K562 (cell line): Measurements from ENCODE around the gene RBM12. TPM values are rescaled to one million over a fixed set of nuclear protein-coding genes. Genes with fewer than 3 reads are reported as not detected.

Experiments
- ATAC-seq: fragments of 200-7000 bp; cut with Tn5 transposase; 3 replicates; pipeline ENCODE4 v1.9.1; 2020; ENCODE audit warnings: moderate library complexity
- BruUV-seq: library from RNA; stranded (reverse); fragments of 400-500 nt; replicated peaks from 2 replicates; lab custom pipeline; 2021; lab: Mats Ljungman, UMichigan
- CTCF ChIA-PET: fragments of 300-600 bp; formaldehyde crosslinking; extraction: SDS; loops from one replicate; lab custom pipeline; 2021; ENCODE audit warnings: low intra/inter-chr PET ratio; lab: Yijun Ruan, JAX
- POLR2A ChIA-PET: fragments of 300-600, 350-650 bp; sonication (Branson Sonifier 250); formaldehyde crosslinking; extraction: SDS; loops from one replicate; lab custom pipeline; 2021; ENCODE audit warnings: antibody characterized with exemption, inconsistent platforms; lab: Yijun Ruan, JAX
- DNase-seq, 4 experiments: peaks; one replicate each; pipeline versions ENCODE4 v3.0.0 to v3.0.0-alpha.2; 2011 to 2018; ENCODE audit warnings: low spot score in 3 of 4, mixed read lengths in 3 of 4; ENCODE audit errors: extremely low read depth in 1 of 4
- FAIRE-seq: peaks from 2 replicates; lab custom pipeline; 2011; peaks lifted over from hg19 to GRCh38; lab: Jason Lieb, UNC
- H2AFZ ChIP-seq: 2 replicates; pipeline ENCODE4 v1.6.0; 2011; ENCODE audit warnings: low read depth, low read length, control low read depth, inconsistent platforms
- H3K27ac ChIP-seq: fragments of 200-600 bp; 3 replicates; pipeline ENCODE4 v1.8.0; 2011; ENCODE audit warnings: low read depth, mild to moderate bottlenecking, control low read depth, inconsistent platforms, low read length, moderate library complexity, mixed read lengths; ENCODE audit errors: extremely low read depth
- H3K27me3 ChIP-seq, 2 experiments: fragments of 300-600 bp in 1 of 2; 2 replicates in 1 of 2; 3 replicates in 1 of 2; pipeline versions ENCODE4 v1.6.0 to v1.8.0; 2011; ENCODE audit warnings: inconsistent platforms in 2 of 2, low read length in 2 of 2, mild to moderate bottlenecking in 1 of 2, mixed read lengths in 1 of 2, moderate library complexity in 1 of 2; ENCODE audit not compliant: control insufficient read depth in 2 of 2, insufficient read depth in 2 of 2
- H3K36me3 ChIP-seq: fragments of 300-600 bp; 3 replicates; pipeline ENCODE4 v1.8.0; 2011; ENCODE audit warnings: mild to moderate bottlenecking, low read length, inconsistent platforms; ENCODE audit not compliant: control insufficient read depth, insufficient read depth
- H3K4me1 ChIP-seq, 2 experiments: fragments of 200-600 bp in 1 of 2; replicated peaks in 1 of 2; 2 replicates in 1 of 2; 3 replicates in 1 of 2; pipeline versions ENCODE4 v1.5.1 to v1.8.0; 2011; ENCODE audit warnings: inconsistent platforms in 2 of 2, low read length in 2 of 2, mild to moderate bottlenecking in 1 of 2, mixed read lengths in 1 of 2, moderate library complexity in 1 of 2; ENCODE audit not compliant: control insufficient read depth in 2 of 2, insufficient read depth in 2 of 2
- H3K4me2 ChIP-seq: 2 replicates; pipeline ENCODE4 v1.6.1; 2011; ENCODE audit warnings: low read length, control low read depth, inconsistent platforms, mixed read lengths; ENCODE audit not compliant: insufficient read depth
- H3K4me3 ChIP-seq: fragments of 200-600 bp; sonication (generic), shearing (Covaris generic); 2 replicates; pipeline ENCODE4 v1.5.1; 2016; ENCODE audit warnings: control low read depth, inconsistent platforms
- H3K79me2 ChIP-seq: fragments of 200-600 bp; 3 replicates; pipeline ENCODE4 v1.8.0; 2011; ENCODE audit warnings: low read length, inconsistent platforms; ENCODE audit not compliant: control insufficient read depth, insufficient read depth
- H3K9ac ChIP-seq, 2 experiments: 2 replicates each; pipeline versions ENCODE4 v1.6.0 to v1.6.1; 2011; ENCODE audit warnings: low read depth in 2 of 2, low read length in 2 of 2, control low read depth in 1 of 2, inconsistent platforms in 1 of 2, mild to moderate bottlenecking in 1 of 2, mixed read lengths in 1 of 2; ENCODE audit not compliant: insufficient read depth in 1 of 2
- H3K9me1 ChIP-seq: one replicate; pipeline ENCODE4 v1.6.0; 2011; ENCODE audit warnings: inconsistent platforms, mild to moderate bottlenecking, low read length, moderate library complexity; ENCODE audit not compliant: control insufficient read depth, insufficient read depth
- H3K9me3 ChIP-seq: replicated peaks from 2 replicates; pipeline ENCODE4 v1.5.1; 2011; ENCODE audit warnings: low read depth, low read length, inconsistent platforms; ENCODE audit not compliant: control insufficient read depth, insufficient read depth
- H4K20me1 ChIP-seq: replicated peaks from 2 replicates; pipeline ENCODE4 v1.6.1; 2011; ENCODE audit warnings: low read length, inconsistent platforms, mixed read lengths; ENCODE audit not compliant: control insufficient read depth, insufficient read depth
- BRD4 ChIP-seq: fragments of 200-600 bp; sonication (generic); IDR thresholded peaks from 2 replicates; pipeline ENCODE4 v1.6.1; 2017; ENCODE audit warnings: inconsistent platforms
- ESRRB ChIP-seq: fragments of 250-450 bp; sonication (Bioruptor Pico); IDR thresholded peaks from 2 replicates; pipeline ENCODE4 v1.5.0; 2020; ENCODE audit warnings: mild to moderate bottlenecking, moderate library complexity, borderline replicate concordance
- LARP7 ChIP-seq: fragments of 450-650 bp; IDR thresholded peaks from 2 replicates; pipeline ENCODE4 v1.6.1; 2016
- NBN ChIP-seq: fragments of 450-650 bp; IDR thresholded peaks from 2 replicates; pipeline ENCODE4 v1.6.1; 2016; ENCODE audit warnings: low read depth, mild to moderate bottlenecking
- ZKSCAN8 ChIP-seq: fragments of 200-800 bp; sonication (Bioruptor generic); IDR thresholded peaks from 2 replicates; pipeline ENCODE4 v1.6.1; 2016; ENCODE audit warnings: missing genetic modification characterization, missing compliant biosample characterization
- ZNF263 ChIP-seq: sonication (generic); formaldehyde crosslinking; IDR thresholded peaks from 2 replicates; pipeline ENCODE4 v1.8.0; 2022; ENCODE audit warnings: mild to moderate bottlenecking, missing genetic modification reagents, borderline replicate concordance
- ZNF830 ChIP-seq: fragments of 250-450 bp; sonication (Bioruptor Pico); IDR thresholded peaks from 2 replicates; pipeline ENCODE4 v1.5.0; 2021; ENCODE audit warnings: mild to moderate bottlenecking
- WGBS: fragments of 100-300 bp; shearing (Covaris generic); methylation state at CpG from one replicate; pipeline ENCODE4 v1.1.6; 2016; ENCODE audit warnings: low coverage, mixed read lengths; ENCODE audit not compliant: insufficient coverage; ENCODE audit errors: missing lambda C conversion rate; 5-methylcytosine and 5-hydroxymethylcytosine counted together
- in situ Hi-C: fragments of 300-500 bp; cut with MboI; formaldehyde crosslinking; loops from 4 replicates; pipeline ENCODE4 v1.15.0; 2018; ENCODE audit warnings: inconsistent platforms, mixed read lengths
- intact Hi-C: fragments of 100-400 bp; cut with micrococcal nuclease; formaldehyde crosslinking; loops from 2 replicates; pipeline ENCODE4 v1.14.2; 2022
- polyA plus RNA-seq, 8 experiments: library from polyadenylated mRNA; depleted of rRNA in 4 of 8; stranded (reverse) in 5 of 8; unstranded in 3 of 8; fragments of >200 nt; fragmentation: Nextera tagmentation in 2 of 8; fragmentation: Illumina TruSeq in 1 of 8; extraction: Ambion mirVana in 2 of 8; extraction: Trizol in 1 of 8; gene quantifications; 2 replicates each; pipeline versions ENCODE4 v1.2.1 to v1.2.3, GENCODE V29; 2011 to 2014; ENCODE audit warnings: inconsistent platforms in 1 of 8, missing spikeins in 1 of 8
- total RNA-seq, 7 experiments: library from RNA; depleted of rRNA in 6 of 7; stranded (reverse); fragments of >200 nt in 6 of 7; fragmentation: Illumina TruSeq in 2 of 7; extraction: Trizol in 2 of 7; gene quantifications; 2 replicates each; pipeline versions ENCODE4 v1.2.1 to v1.2.3, GENCODE V29; 2011 to 2021; ENCODE audit warnings: low replicate concordance in 1 of 7
- TF ChIP-seq, protein P1 (sequence below), 3 experiments: fragments of 200-800 bp in 1 of 3; fragments of 250-450 bp in 1 of 3; fragments of 450-650 bp in 1 of 3; sonication (Bioruptor Pico) in 1 of 3; sonication (Bioruptor generic) in 1 of 3; formaldehyde crosslinking in 1 of 3; IDR thresholded peaks; 2 replicates each; pipeline versions ENCODE4 v1.6.1 to v1.8.0; 2016 to 2022; ENCODE audit warnings: mild to moderate bottlenecking in 2 of 3, missing genetic modification characterization in 2 of 3, missing compliant biosample characterization in 1 of 3, moderate library complexity in 1 of 3
- TF ChIP-seq, protein P2 (sequence below): sonication (generic); formaldehyde crosslinking; IDR thresholded peaks from 2 replicates; pipeline ENCODE4 v1.8.0; 2022; ENCODE audit warnings: missing genetic modification reagents, mild to moderate bottlenecking, borderline replicate concordance

RBM12 gene
- total and polyA plus RNA-seq, 9 of the 15 experiments (the other 6 are each of a cell fraction or from before 2014, with no cell fraction given): 5.0 to 162 (median 73.3) TPM

DNA sequence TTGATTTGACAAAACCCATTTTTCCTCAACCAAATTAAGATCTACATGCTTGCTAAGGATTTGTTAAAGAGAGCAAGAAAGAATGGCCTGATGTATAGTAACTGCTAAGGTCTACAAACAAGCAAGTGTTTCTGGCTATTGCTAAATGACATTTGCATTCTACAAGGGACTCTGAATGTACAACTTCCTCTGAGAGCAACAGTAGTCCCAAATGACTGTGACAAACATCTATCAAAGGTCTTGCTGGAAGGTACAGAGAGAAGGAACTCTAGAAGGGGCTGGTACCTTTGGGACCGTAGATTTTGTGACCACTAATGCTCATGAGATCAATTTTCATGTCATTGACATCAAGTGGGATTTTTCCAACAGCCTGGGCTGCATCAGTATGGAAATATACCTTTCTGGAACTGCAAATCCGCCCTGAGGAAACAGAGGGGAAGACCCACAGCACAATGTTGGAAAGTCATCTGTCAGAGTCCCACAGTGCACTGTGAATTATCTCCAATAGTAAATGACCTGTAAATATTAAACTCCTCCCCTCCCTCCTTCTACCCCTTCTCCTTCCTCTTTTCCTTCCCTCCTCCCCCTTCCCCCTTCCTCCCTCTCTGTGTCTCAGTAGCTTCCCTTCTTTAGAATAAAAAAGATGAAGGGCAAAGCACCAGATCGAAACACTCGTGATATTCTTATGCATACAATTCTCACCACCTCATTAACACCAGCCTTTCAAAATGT lies 15.9 kb upstream of the RBM12 start:
- intact Hi-C loops: no loop called here
- H3K36me3 ChIP-seq: peaks cover 32% of the 10 kb centered on the region; the same call in 2 of the 3 replicates
- TF ChIP-seq ZNF263 (CRISPR knock-in tag) (peak; percentile 87), NBN (no peak)
- H3K9me3 ChIP-seq: no peaks in the 10 kb centered on the region
- POLR2A ChIA-PET: interaction anchor here (0.6 to 1.3 kb wide), 3 partner anchors 10 to 22 kb away, joined by 3 read pairs; partner anchors contain the start of gene ROMO1
- CTCF ChIA-PET: no interaction called here
- H3K4me1 ChIP-seq: no peaks in the 10 kb centered on the region
- FAIRE-seq (no peak), ATAC-seq (peak; percentile 58; the same call in 2 of the 3 replicates), DNase-seq (no peak)
- 66% methylated on average over 4 of the region's 4 CpGs for WGBS
- no peaks in the 10 kb centered on the region for H3K27me3 ChIP-seq
- in situ Hi-C loops: no loop called here
- no TSS peak for BruUV-seq
- no peak overlapping the region for H3K4me3 ChIP-seq
- H3K79me2 ChIP-seq: no peaks in the 10 kb centered on the region
- H3K9ac ChIP-seq: no peak overlapping the region
- no peak overlapping the region for H2AFZ ChIP-seq
- H3K27ac ChIP-seq: no peak overlapping the region
- no peaks in the 10 kb centered on the region for H4K20me1 ChIP-seq
- H3K9me1 ChIP-seq: no peaks in the 10 kb centered on the region
- H3K4me2 ChIP-seq: no peak overlapping the region

DNA sequence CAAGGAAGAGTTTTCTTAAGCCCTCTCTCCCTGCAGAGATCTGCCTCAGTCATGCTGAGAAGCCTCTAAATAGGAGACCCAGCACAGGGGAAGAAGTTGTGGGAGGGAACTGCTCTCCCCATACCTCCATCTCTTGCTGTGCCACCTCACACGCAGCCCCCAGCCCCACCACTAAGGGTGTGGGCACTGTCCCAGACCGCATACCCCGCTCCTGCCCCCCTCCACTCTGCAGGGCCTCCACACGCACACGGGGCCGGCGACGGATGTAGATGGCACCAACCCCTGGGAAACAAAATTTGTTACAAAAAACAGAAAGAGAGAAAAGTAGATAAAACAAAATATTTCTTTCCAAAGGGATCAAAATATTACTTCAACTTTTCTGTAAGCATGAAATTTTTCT lies 10.2 kb upstream of the RBM12 start:
- H3K9me1 ChIP-seq: no peaks in the 10 kb centered on the region
- no peak overlapping the region for H3K27ac ChIP-seq
- no peaks in the 10 kb centered on the region for H3K4me1 ChIP-seq
- FAIRE-seq (no peak), ATAC-seq (no peak), DNase-seq (no peak)
- H3K27me3 ChIP-seq: no peaks in the 10 kb centered on the region
- H3K4me3 ChIP-seq: no peak overlapping the region
- intact Hi-C loops: no loop called here
- 99% methylated on average over 8 of the region's 8 CpGs for WGBS
- no TSS peak for BruUV-seq
- H4K20me1 ChIP-seq: no peaks in the 10 kb centered on the region
- no peaks in the 10 kb centered on the region for H3K9me3 ChIP-seq
- in situ Hi-C loops: no loop called here
- ChIA-PET CTCF (no interaction called here), POLR2A (interaction anchor here (1.3 to 3.6 kb wide), 2 partner anchors 10 to 11 kb away, joined by 3 to 18 read pairs; partner anchors contain the start of genes CPNE1 and RBM12)
- H3K4me2 ChIP-seq: no peak overlapping the region
- H2AFZ ChIP-seq: no peak overlapping the region
- H3K9ac ChIP-seq: no peak overlapping the region
- H3K79me2 ChIP-seq: no peaks in the 10 kb centered on the region
- peaks cover 63% of the 10 kb centered on the region for H3K36me3 ChIP-seq
- TF ChIP-seq ESRRB (CRISPR knock-in tag) (no peak), ZKSCAN8 (CRISPR knock-in tag) (no peak), ZNF830 (CRISPR knock-in tag) (no peak), ZNF263 (CRISPR knock-in tag) (no peak), BRD4 (no peak), LARP7 (no peak)
- TF ChIP-seq, protein P1, sequence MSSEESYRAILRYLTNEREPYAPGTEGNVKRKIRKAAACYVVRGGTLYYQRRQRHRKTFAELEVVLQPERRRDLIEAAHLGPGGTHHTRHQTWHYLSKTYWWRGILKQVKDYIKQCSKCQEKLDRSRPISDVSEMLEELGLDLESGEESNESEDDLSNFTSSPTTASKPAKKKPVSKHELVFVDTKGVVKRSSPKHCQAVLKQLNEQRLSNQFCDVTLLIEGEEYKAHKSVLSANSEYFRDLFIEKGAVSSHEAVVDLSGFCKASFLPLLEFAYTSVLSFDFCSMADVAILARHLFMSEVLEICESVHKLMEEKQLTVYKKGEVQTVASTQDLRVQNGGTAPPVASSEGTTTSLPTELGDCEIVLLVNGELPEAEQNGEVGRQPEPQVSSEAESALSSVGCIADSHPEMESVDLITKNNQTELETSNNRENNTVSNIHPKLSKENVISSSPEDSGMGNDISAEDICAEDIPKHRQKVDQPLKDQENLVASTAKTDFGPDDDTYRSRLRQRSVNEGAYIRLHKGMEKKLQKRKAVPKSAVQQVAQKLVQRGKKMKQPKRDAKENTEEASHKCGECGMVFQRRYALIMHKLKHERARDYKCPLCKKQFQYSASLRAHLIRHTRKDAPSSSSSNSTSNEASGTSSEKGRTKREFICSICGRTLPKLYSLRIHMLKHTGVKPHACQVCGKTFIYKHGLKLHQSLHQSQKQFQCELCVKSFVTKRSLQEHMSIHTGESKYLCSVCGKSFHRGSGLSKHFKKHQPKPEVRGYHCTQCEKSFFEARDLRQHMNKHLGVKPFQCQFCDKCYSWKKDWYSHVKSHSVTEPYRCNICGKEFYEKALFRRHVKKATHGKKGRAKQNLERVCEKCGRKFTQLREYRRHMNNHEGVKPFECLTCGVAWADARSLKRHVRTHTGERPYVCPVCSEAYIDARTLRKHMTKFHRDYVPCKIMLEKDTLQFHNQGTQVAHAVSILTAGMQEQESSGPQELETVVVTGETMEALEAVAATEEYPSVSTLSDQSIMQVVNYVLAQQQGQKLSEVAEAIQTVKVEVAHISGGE (CRISPR knock-in tag; IDR thresholded peaks at IDR 0.05): no peak
- TF ChIP-seq, protein P2, sequence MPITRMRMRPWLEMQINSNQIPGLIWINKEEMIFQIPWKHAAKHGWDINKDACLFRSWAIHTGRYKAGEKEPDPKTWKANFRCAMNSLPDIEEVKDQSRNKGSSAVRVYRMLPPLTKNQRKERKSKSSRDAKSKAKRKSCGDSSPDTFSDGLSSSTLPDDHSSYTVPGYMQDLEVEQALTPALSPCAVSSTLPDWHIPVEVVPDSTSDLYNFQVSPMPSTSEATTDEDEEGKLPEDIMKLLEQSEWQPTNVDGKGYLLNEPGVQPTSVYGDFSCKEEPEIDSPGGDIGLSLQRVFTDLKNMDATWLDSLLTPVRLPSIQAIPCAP: no peak
